ENCODE measurements around the gene HIPK4.
"Not testable (repeated sequence)": the region's sequence is repeated elsewhere in the genome, so short reads cannot be mapped to it uniquely, and the experiment has no call there.

HIPK4 gene

DNA sequence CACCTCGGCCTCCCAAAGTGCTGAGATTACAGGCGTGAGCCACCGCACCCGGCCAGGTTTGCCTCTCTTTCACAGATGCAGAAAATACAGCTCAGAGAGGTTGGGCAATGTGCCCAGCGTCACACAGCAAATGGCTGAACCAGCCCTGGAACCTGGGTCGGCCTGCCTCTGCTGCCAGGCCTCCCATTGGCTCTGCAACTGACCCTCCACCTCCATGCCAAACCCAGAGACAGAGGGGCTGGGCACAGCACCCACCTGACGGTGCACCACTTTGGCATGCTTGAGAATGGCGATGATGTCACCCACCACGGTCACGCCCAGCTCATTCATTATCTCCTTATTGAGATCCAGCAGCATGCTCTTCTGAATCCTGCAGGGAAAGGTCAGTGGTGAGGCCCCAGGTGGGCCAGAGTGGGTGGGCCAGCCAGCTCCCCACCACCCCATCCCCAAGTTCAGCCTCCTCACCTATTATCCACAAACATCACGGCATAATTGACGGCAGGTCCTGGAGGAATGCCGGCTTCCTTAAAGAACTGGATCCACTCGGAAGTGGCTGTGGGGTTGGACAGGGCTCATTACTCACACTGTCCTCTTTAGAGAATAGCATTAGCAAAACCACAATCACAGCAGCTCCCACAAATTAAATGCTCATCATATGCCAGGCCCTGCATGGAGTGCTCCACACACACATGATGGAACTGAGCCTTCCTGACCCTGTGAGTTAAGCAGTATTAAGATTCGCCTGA, 54.0 kb downstream of the HIPK4 start:
- DNase-seq: no peak

- DNase-seq: no peak
Measured at GRCh38 chr19:40335101-40335500, 54.9 kb downstream of the HIPK4 start.

GRCh38 chr19:40333083-40333482, 56.9 kb downstream of the HIPK4 start:
- DNase-seq: not testable (repeated sequence)

DNA sequence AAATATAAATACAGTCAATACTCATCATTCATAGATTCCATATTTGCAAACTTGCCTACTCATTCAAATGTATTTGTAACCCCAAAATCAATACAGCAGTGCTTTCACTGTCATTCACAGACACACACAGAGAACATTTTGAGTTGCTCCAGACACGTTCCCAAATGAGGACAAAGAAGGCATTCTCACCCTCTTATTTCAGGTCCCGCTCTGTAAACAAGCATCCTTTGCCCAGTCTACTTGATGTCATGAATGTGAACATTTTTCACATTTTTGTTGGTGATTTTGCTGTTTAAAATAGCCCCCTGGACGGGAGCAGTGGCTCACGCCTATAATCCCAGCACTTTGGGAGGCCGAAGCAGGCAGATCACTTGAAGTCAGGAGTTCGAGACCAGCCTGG, 57.3 kb downstream of the HIPK4 start:
- no peak for DNase-seq

DNA sequence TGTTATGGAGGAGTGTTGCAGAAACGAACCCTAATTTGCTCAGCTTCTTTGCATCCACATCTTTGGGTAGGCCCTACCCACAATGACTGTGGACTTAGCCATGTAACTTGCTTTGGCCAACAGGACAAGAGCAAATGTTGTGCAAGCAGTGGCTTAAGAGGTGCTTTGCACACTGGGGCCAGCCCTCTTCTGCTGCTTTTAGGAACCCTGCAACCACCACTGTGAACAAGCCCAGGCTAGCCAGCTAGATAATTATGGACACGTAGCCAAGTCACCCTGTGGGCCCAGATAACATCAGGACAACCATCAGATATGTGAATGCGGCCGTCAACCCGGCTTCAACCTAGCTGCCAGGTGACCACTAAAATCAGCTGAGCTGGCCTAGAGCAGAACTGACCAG, 58.9 kb downstream of the HIPK4 start:
- no peak for DNase-seq
